A549 (cell line): ENCODE results near the gene HTR3D. TPM values are rescaled to one million over a fixed set of nuclear protein-coding genes. Genes with fewer than 3 reads are reported as not detected.

ENCODE experiments used
- ATAC-seq, 2 experiments: fragments of 200-7000 bp in 1 of 2; fragments of >200 bp in 1 of 2; cut with Nextera tagmentation in 1 of 2; cut with Tn5 transposase in 1 of 2; 3 replicates each; pipeline versions ENCODE4 v1.8.0 to v1.9.1; 2018 to 2020; ENCODE audit warnings: mild to moderate bottlenecking in 1 of 2, moderate library complexity in 1 of 2
- CTCF ChIA-PET: fragments of 300-600 bp; sonication (Branson Sonifier 250); formaldehyde crosslinking; extraction: SDS; loops from one replicate; lab custom pipeline; 2021; ENCODE audit warnings: antibody characterized with exemption, inconsistent platforms; lab: Yijun Ruan, JAX
- POLR2A ChIA-PET: fragments of 350-600 bp; formaldehyde crosslinking; extraction: SDS; loops from one replicate; lab custom pipeline; 2021; ENCODE audit warnings: antibody characterized with exemption, inconsistent platforms; lab: Yijun Ruan, JAX
- DNase-seq, 2 experiments: peaks; one replicate each; pipeline versions ENCODE4 v3.0.0 to v3.0.0-alpha.2; 2011 to 2016; ENCODE audit warnings: low read depth in 1 of 2, low spot score in 1 of 2
- FAIRE-seq: peaks from 2 replicates; lab custom pipeline; 2011; peaks lifted over from hg19 to GRCh38; lab: Jason Lieb, UNC
- H3K27ac ChIP-seq, 2 experiments: fragments of >200 bp; sonication (Bioruptor Twin); formaldehyde crosslinking; 3 replicates each; pipeline ENCODE4 v1.5.1; 2016 to 2017
- H3K4me1 ChIP-seq: fragments of >200 bp; sonication (Bioruptor Twin); formaldehyde crosslinking; 3 replicates; pipeline ENCODE4 v1.6.1; 2016
- H3K4me2 ChIP-seq: fragments of >200 bp; sonication (Bioruptor Twin); formaldehyde crosslinking; 3 replicates; pipeline ENCODE4 v1.6.1; 2016
- H3K4me3 ChIP-seq: fragments of >200 bp; sonication (Bioruptor Twin); formaldehyde crosslinking; 3 replicates; pipeline ENCODE4 v1.5.1; 2016
- H3K9me3 ChIP-seq: fragments of >200 bp; sonication (Bioruptor Twin); formaldehyde crosslinking; 3 replicates; pipeline ENCODE4 v1.6.1; 2016
- ATOH8 ChIP-seq: fragments of 250-450 bp; sonication (Bioruptor Pico); IDR thresholded peaks from 2 replicates; pipeline ENCODE4 v1.5.0; 2020; ENCODE audit warnings: low read depth, mild to moderate bottlenecking, moderate library complexity
- CBX2 ChIP-seq: fragments of 200-600 bp; sonication (generic); IDR thresholded peaks from 2 replicates; pipeline ENCODE4 v1.6.1; 2016; ENCODE audit warnings: low read depth, mild to moderate bottlenecking, borderline replicate concordance
- CEBPB ChIP-seq, 2 experiments: fragments of >200 bp in 1 of 2; sonication (Bioruptor Twin) in 1 of 2; formaldehyde crosslinking in 1 of 2; IDR thresholded peaks; 2 replicates each; pipeline ENCODE4 v1.6.1; 2012 to 2016
- CHD4 ChIP-seq: fragments of 200-600 bp; sonication (generic); IDR thresholded peaks from 2 replicates; pipeline ENCODE4 v1.6.1; 2016; ENCODE audit warnings: antibody characterized with exemption, mild to moderate bottlenecking, borderline replicate concordance
- ELK1 ChIP-seq: fragments of 150-350 bp; IDR thresholded peaks from 2 replicates; pipeline ENCODE4 v1.6.1; 2014; ENCODE audit warnings: low read depth, mild to moderate bottlenecking, low read length
- ESRRA ChIP-seq: fragments of 150-350 bp; IDR thresholded peaks from 2 replicates; pipeline ENCODE4 v1.6.1; 2014; ENCODE audit warnings: mild to moderate bottlenecking, low read length, borderline replicate concordance
- FOSB ChIP-seq: fragments of 250-450 bp; sonication (Bioruptor Pico); IDR thresholded peaks from 2 replicates; pipeline ENCODE4 v1.5.0; 2020; ENCODE audit warnings: mild to moderate bottlenecking, moderate library complexity
- FOXS1 ChIP-seq: fragments of 250-450 bp; sonication (Bioruptor Pico); IDR thresholded peaks from 2 replicates; pipeline ENCODE4 v1.5.0; 2020; ENCODE audit warnings: mild to moderate bottlenecking, moderate library complexity
- GATA3 ChIP-seq: IDR thresholded peaks from 2 replicates; pipeline ENCODE4 v1.6.1; 2012; ENCODE audit warnings: borderline replicate concordance
- HDAC2 ChIP-seq: fragments of 200-600 bp; sonication (generic); IDR thresholded peaks from 2 replicates; pipeline ENCODE4 v1.6.1; 2016
- HEYL ChIP-seq: fragments of 250-450 bp; sonication (Bioruptor Pico); IDR thresholded peaks from 2 replicates; pipeline ENCODE4 v1.8.0; 2021; ENCODE audit warnings: mild to moderate bottlenecking, moderate library complexity
- HOXB5 ChIP-seq: fragments of 250-450 bp; sonication (Bioruptor Pico); IDR thresholded peaks from 2 replicates; pipeline ENCODE4 v1.5.0; 2020; ENCODE audit warnings: mild to moderate bottlenecking, moderate library complexity
- KDM5A ChIP-seq: fragments of 200-600 bp; sonication (generic); IDR thresholded peaks from 2 replicates; pipeline ENCODE4 v1.6.1; 2016; ENCODE audit warnings: antibody characterized with exemption, mild to moderate bottlenecking
- MAFK ChIP-seq: fragments of 450-650 bp; IDR thresholded peaks from 2 replicates; pipeline ENCODE4 v1.6.1; 2014; ENCODE audit not compliant: partially characterized antibody
- MYC ChIP-seq: IDR thresholded peaks from 2 replicates; pipeline ENCODE4 v1.6.1; 2012; ENCODE audit warnings: mild to moderate bottlenecking, inconsistent platforms, low read length, improper control_type of control experiment, borderline replicate concordance
- POLR2A ChIP-seq: IDR thresholded peaks from 2 replicates; pipeline ENCODE4 v1.6.1; 2012; ENCODE audit warnings: mild to moderate bottlenecking, low read length
- POLR2AphosphoS2 ChIP-seq: conservative IDR thresholded peaks from 2 replicates; pipeline ENCODE4 v1.6.1; 2012; ENCODE audit warnings: low read length, improper control_type of control experiment, inconsistent platforms
- RAD21 ChIP-seq, 2 experiments: fragments of >200 bp in 1 of 2; sonication (Bioruptor Twin) in 1 of 2; formaldehyde crosslinking in 1 of 2; IDR thresholded peaks in 1 of 2; conservative IDR thresholded peaks in 1 of 2; 2 replicates in 1 of 2; 3 replicates in 1 of 2; pipeline ENCODE4 v1.6.1; 2012 to 2018; ENCODE audit warnings: inconsistent platforms in 1 of 2
- RCOR1 ChIP-seq: fragments of 150-350 bp; IDR thresholded peaks from 2 replicates; pipeline ENCODE4 v1.6.1; 2014; ENCODE audit warnings: antibody characterized with exemption, low read length, low read depth
- RFX5 ChIP-seq: fragments of 450-650 bp; IDR thresholded peaks from 2 replicates; pipeline ENCODE4 v1.7.1; 2014; ENCODE audit warnings: antibody characterized with exemption, mild to moderate bottlenecking, moderate library complexity
- RNF2 ChIP-seq: fragments of 200-600 bp; sonication (generic); IDR thresholded peaks from 2 replicates; pipeline ENCODE4 v1.6.1; 2016; ENCODE audit warnings: low read depth, mild to moderate bottlenecking, antibody characterized with exemption, moderate library complexity, borderline replicate concordance
- TFCP2L1 ChIP-seq: fragments of 250-450 bp; sonication (Bioruptor Pico); IDR thresholded peaks from 2 replicates; pipeline ENCODE4 v1.5.0; 2021; ENCODE audit warnings: mild to moderate bottlenecking
- TP53 ChIP-seq: fragments of 250-450 bp; sonication (Bioruptor Pico); IDR thresholded peaks from 2 replicates; pipeline ENCODE4 v1.5.0; 2021; ENCODE audit warnings: mild to moderate bottlenecking, moderate library complexity
- ZFP36 ChIP-seq: fragments of 450-650 bp; IDR thresholded peaks from 2 replicates; pipeline ENCODE4 v1.6.1; 2014; ENCODE audit warnings: borderline replicate concordance; ENCODE audit not compliant: partially characterized antibody
- ZNF302 ChIP-seq: fragments of 250-450 bp; sonication (Bioruptor Pico); IDR thresholded peaks from 2 replicates; pipeline ENCODE4 v1.9.0; 2021; ENCODE audit warnings: inconsistent platforms, mild to moderate bottlenecking, moderate library complexity
- WGBS: methylation state at CpG from one replicate; pipeline ENCODE4 v1.1.6; 2017; ENCODE audit errors: missing lambda C conversion rate; 5-methylcytosine and 5-hydroxymethylcytosine counted together
- polyA plus RNA-seq, 4 experiments: library from polyadenylated mRNA; depleted of rRNA in 3 of 4; stranded (reverse); fragments of >200 nt; fragmentation: RNase III in 1 of 4; extraction: RNeasy Plus Mini Kit Qiagen cat#74134 plus additional on column Dnase treatment in 1 of 4; gene quantifications; 2 replicates in 3 of 4; 3 replicates in 1 of 4; pipeline ENCODE4 v1.2.3, GENCODE V29; 2011 to 2017
- TF ChIP-seq, protein P1 (sequence below): fragments of >200 bp; sonication (Bioruptor Twin); formaldehyde crosslinking; IDR thresholded peaks from 3 replicates; pipeline ENCODE4 v1.6.1; 2016

HTR3D gene
- polyA plus RNA-seq, 2 of the 4 experiments (the other 2 are of a cell fraction) = not detected

GRCh38 chr3:184052767-184053166, 21.2 kb downstream of the HTR3D start, which contains the start of gene HTR3C:
TSS of gene HTR3C (plus strand) at chr3:184053047. CDS start at chr3:184053081, 34 bp downstream.
- Histone ChIP-seq H3K9me3 (no peaks in the 10 kb centered on the region), H3K4me2 (no peak within 1 kb of the TSS), H3K4me1 (no peaks in the 10 kb centered on the region), H3K27ac (no peak within 1 kb of the TSS), H3K4me3 (no peak within 1 kb of the TSS)
- FAIRE-seq (no peak), ATAC-seq (no peak), DNase-seq (no peak)
- ChIA-PET CTCF (interaction anchor here (1.0 to 1.1 kb wide), 2 partner anchors 35 to 236 kb away, joined by 3 read pairs; partner anchors contain the start of gene ABCC5), POLR2A (no interaction called here)
- WGBS = 28% methylated on average over 4 of the region's 4 CpGs
- TF ChIP-seq CHD4 (no peak), ATOH8 (no peak), POLR2A (no peak), TP53 (CRISPR knock-in tag) (no peak), POLR2AphosphoS2 (no peak), ZFP36 (no peak), CBX2 (no peak), ESRRA (no peak), RNF2 (no peak), RCOR1 (no peak), KDM5A (no peak), MAFK (no peak)
- TF ChIP-seq, protein P1, sequence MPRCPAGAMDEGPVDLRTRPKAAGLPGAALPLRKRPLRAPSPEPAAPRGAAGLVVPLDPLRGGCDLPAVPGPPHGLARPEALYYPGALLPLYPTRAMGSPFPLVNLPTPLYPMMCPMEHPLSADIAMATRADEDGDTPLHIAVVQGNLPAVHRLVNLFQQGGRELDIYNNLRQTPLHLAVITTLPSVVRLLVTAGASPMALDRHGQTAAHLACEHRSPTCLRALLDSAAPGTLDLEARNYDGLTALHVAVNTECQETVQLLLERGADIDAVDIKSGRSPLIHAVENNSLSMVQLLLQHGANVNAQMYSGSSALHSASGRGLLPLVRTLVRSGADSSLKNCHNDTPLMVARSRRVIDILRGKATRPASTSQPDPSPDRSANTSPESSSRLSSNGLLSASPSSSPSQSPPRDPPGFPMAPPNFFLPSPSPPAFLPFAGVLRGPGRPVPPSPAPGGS = no peak

- ATAC-seq (no peak), DNase-seq (no peak), FAIRE-seq (no peak)
- ChIA-PET POLR2A (no interaction called here), CTCF (interaction anchor here (0.9 kb wide), 1 partner anchor 18 kb away, joined by 3 read pairs; no protein-coding TSS in a partner anchor)
- H3K27ac ChIP-seq = no peak overlapping the region
- no peak overlapping the region for H3K4me2 ChIP-seq
- WGBS = 54% methylated on average over 9 of the region's 9 CpGs
- no peak overlapping the region for H3K4me3 ChIP-seq
- TF ChIP-seq FOSB = no peak
- no peak for TF ChIP-seq MAFK
- no peak for TF ChIP-seq RFX5
- no peak for TF ChIP-seq ATOH8
- TF ChIP-seq RAD21 (conservative IDR thresholded peaks at IDR 0.05 in 1 of 2, IDR thresholded peaks at IDR 0.05 in 1 of 2) = no peak
- no peak for TF ChIP-seq HDAC2
- TF ChIP-seq ELK1 = no peak
- no peak for TF ChIP-seq HOXB5 (CRISPR knock-in tag)
- TF ChIP-seq HEYL (CRISPR knock-in tag) = no peak
- no peak for TF ChIP-seq ZNF302 (CRISPR knock-in tag)
- no peak for TF ChIP-seq MYC
- TF ChIP-seq CEBPB (IDR thresholded peaks at IDR 0.05) = no peak
- TF ChIP-seq TFCP2L1 (CRISPR knock-in tag) = no peak
- TF ChIP-seq GATA3 = no peak
- TF ChIP-seq, protein P1 = no peak
- no peak for TF ChIP-seq FOXS1 (CRISPR knock-in tag)
- no peaks in the 10 kb centered on the region for H3K4me1 ChIP-seq
- no peaks in the 10 kb centered on the region for H3K9me3 ChIP-seq
Measured at GRCh38 chr3:184058029-184058428, 26.5 kb downstream of the HTR3D start.
